ENCODE measurements around the gene ZC3H7A.

Gene ZC3H7A

DNA sequence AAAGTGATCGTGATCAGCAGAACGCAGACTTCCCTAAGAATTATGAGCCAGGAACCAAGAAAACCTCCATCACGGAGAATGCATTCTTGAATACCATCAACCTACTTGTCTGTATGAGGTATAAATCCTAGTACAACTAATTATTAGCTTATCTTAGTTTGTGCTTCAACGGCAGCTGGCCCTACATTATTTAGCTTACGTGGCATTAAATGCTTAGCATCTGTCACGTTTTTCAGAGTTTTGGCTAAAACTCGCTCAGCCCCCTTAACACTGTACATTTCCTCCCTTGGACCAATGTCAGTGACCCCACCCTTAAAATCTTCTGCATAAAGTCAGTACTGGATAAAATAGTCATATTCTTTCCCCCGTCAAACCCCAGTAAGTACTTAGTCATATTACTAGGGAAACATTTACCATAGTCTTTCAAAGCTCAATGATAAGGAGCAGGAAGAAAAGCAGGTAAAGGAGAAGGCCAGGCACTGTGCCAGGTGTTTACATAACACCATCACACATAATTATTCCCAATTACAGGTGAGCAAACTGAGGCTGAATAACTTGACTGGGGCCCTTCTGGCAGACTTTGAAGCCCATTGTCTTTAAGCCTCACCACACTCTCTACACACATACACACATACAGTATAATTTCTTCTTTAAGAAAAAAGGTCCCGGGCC, 37.8 kb downstream of the ZC3H7A start:
- H2BK120ac ChIP-seq (ENCODE audit: low read depth, low read length) = no peak overlapping the region

DNA sequence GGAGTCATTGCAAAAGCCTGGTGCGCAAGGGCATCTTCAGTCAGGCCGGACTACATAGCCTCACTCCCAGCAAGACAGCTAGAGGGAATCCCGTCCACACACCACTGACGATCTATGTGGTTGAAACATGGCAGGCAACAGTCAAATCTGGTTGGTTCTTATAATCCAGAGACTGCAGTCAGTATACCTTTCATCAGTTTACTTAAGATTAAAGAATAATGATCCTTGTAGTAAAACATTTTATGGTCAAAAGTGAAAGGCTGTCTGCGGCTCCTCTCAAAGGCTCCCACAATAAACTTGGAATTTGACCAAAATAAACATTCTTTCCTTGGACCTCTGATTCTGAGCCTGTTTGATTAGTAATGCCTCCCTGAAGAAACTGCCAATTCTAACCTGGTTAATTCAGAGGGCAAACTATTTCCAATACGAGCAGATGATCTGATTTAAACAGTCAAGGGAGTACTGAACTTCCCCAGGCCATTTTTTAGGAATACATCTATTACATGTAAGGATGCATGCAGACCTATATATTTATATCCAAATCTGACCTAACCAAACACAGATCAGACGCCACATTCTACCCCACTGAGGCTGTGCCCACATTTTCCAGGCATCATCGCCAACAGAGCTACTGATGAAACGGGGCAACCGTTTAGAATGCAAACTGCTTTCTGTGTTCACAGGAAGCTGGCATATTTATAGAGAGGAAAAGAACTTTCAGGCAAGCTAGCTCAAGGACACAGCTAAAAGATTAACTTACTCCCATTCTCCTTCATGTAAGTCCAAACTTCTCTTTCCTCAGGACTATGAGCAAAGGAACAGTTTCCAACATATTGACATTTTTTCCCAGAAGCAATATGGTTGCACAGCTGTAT, 39.1 kb downstream of the ZC3H7A start:
- no peak overlapping the region for H2BK5ac ChIP-seq (ENCODE audit: low read length)
- H3K9me3 ChIP-seq (replicated peaks in 1 of 2; ENCODE audit: control insufficient read depth in 2 of 2, insufficient read depth in 1 of 2, low read depth in 1 of 2, low read length in 2 of 2) = no peaks in the 10 kb centered on the region
- peaks cover 36 to 91% of the 10 kb centered on the region in 2 donors for H3K36me3 ChIP-seq (replicated peaks in 1 of 2; ENCODE audit: control insufficient read depth in 2 of 2, insufficient read depth in 2 of 2, low read length in 2 of 2)
- H2BK15ac ChIP-seq (ENCODE audit: low read length) = no peak overlapping the region
- H3K4ac ChIP-seq (ENCODE audit: low read length) = no peak overlapping the region
- H4K91ac ChIP-seq (ENCODE audit: low read depth, low read length, poor library complexity) = no peak overlapping the region
- H3K27me3 ChIP-seq (ENCODE audit: control insufficient read depth in 3 of 3, insufficient read depth in 3 of 3, low read depth in 1 of 3, low read length in 3 of 3) = no peaks in the 10 kb centered on the region
- DNase-seq (ENCODE audit: low spot score) = no peak
- H3K79me1 ChIP-seq (ENCODE audit: low read depth, low read length) = peaks cover 2% of the 10 kb centered on the region
- no peak overlapping the region for H3K23ac ChIP-seq (ENCODE audit: low read depth, low read length, poor library complexity)
- no peak overlapping the region for H3K9ac ChIP-seq (ENCODE audit: low read depth, low read length, poor library complexity)
- H3K18ac ChIP-seq (ENCODE audit: low read length) = no peak overlapping the region
- H3K27ac ChIP-seq (replicated peaks; ENCODE audit: low read length) = no peak overlapping the region
- no peak overlapping the region for H2AK5ac ChIP-seq (ENCODE audit: low read depth, low read length)
- no peaks in the 10 kb centered on the region for H3K4me1 ChIP-seq (ENCODE audit: control insufficient read depth in 2 of 2, insufficient read depth in 1 of 2, low read depth in 1 of 2, low read length in 2 of 2)
- no peak overlapping the region for H4K8ac ChIP-seq (ENCODE audit: low read depth, low read length)
- no peak overlapping the region for H2BK120ac ChIP-seq (ENCODE audit: low read depth, low read length)
- H2BK12ac ChIP-seq (ENCODE audit: low read length) = no peak overlapping the region
- no peak overlapping the region for H2AFZ ChIP-seq (ENCODE audit: low read length)
- no peak overlapping the region for H3K14ac ChIP-seq (ENCODE audit: low read length)
- H3K4me3 ChIP-seq (ENCODE audit: low read length in 2 of 2) = no peak overlapping the region
- H3K4me2 ChIP-seq (ENCODE audit: insufficient read depth, low read length, poor library complexity, severe bottlenecking) = no peak overlapping the region
- no CpG with 5 or more reads among the region's 10 CpGs for WGBS, 2 donors (ENCODE audit: extremely low coverage in 2 of 2, insufficient read length in 2 of 2, insufficient replicate concordance in 1 of 2)

More for the DNA sequence above, 37.8 kb downstream of the ZC3H7A start:
- Histone ChIP-seq H3K23ac (ENCODE audit: low read depth, low read length, poor library complexity) (no peak overlapping the region), H3K14ac (ENCODE audit: low read length) (no peak overlapping the region), H2AFZ (ENCODE audit: low read length) (no peak overlapping the region), H3K36me3 (replicated peaks in 1 of 2; ENCODE audit: control insufficient read depth in 2 of 2, insufficient read depth in 2 of 2, low read length in 2 of 2) (peaks cover 39 to 89% of the 10 kb centered on the region in 2 donors), H3K4ac (ENCODE audit: low read length) (no peak overlapping the region), H4K8ac (ENCODE audit: low read depth, low read length) (no peak overlapping the region), H3K27ac (replicated peaks; ENCODE audit: low read length) (no peak overlapping the region), H3K9me3 (replicated peaks in 1 of 2; ENCODE audit: control insufficient read depth in 2 of 2, insufficient read depth in 1 of 2, low read depth in 1 of 2, low read length in 2 of 2) (no peaks in the 10 kb centered on the region), H3K4me3 (ENCODE audit: low read length in 2 of 2) (no peak overlapping the region), H2BK5ac (ENCODE audit: low read length) (no peak overlapping the region), H4K91ac (ENCODE audit: low read depth, low read length, poor library complexity) (no peak overlapping the region), H3K18ac (ENCODE audit: low read length) (no peak overlapping the region), H3K9ac (ENCODE audit: low read depth, low read length, poor library complexity) (no peak overlapping the region), H2AK5ac (ENCODE audit: low read depth, low read length) (no peak overlapping the region), H3K4me2 (ENCODE audit: insufficient read depth, low read length, poor library complexity, severe bottlenecking) (no peak overlapping the region), H3K4me1 (ENCODE audit: control insufficient read depth in 2 of 2, insufficient read depth in 1 of 2, low read depth in 1 of 2, low read length in 2 of 2) (no peaks in the 10 kb centered on the region), H3K79me1 (ENCODE audit: low read depth, low read length) (no peaks in the 10 kb centered on the region), H2BK12ac (ENCODE audit: low read length) (no peak overlapping the region), H3K27me3 (ENCODE audit: control insufficient read depth in 3 of 3, insufficient read depth in 3 of 3, low read depth in 1 of 3, low read length in 3 of 3) (no peaks in the 10 kb centered on the region), H2BK15ac (ENCODE audit: low read length) (no peak overlapping the region)
- no peak for DNase-seq (ENCODE audit: low spot score)
- no CpG with 5 or more reads among the region's 9 CpGs for WGBS, 2 donors (ENCODE audit: extremely low coverage in 2 of 2, insufficient read length in 2 of 2, insufficient replicate concordance in 1 of 2)

DNA sequence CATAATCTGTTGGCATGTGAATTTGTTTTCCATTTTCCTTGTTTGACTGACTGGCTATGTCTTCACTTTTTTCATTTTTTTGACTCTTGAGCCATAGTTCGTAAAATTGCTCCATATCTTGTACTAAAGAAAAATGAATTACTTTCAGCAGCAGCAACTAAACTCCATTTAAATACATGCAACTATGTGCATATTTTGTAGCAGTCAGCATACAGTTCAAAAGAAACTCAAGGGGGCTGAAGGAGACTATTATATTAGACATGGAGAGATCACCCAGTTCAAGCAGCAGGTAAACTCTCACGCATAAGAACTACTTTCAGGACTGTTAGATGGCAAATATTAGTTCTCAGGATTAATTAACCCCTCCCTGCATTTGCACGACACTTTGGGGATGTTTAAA, 40.8 kb downstream of the ZC3H7A start:
- H2AK5ac ChIP-seq (ENCODE audit: low read depth, low read length) = no peak overlapping the region
- H3K4me1 ChIP-seq (ENCODE audit: control insufficient read depth in 2 of 2, insufficient read depth in 1 of 2, low read depth in 1 of 2, low read length in 2 of 2) = no peaks in the 10 kb centered on the region
- H4K91ac ChIP-seq (ENCODE audit: low read depth, low read length, poor library complexity) = no peak overlapping the region
- no peak overlapping the region for H2BK15ac ChIP-seq (ENCODE audit: low read length)
- no peak overlapping the region for H3K4ac ChIP-seq (ENCODE audit: low read length)
- H3K4me3 ChIP-seq (ENCODE audit: low read length in 2 of 2) = no peak overlapping the region
- H2BK120ac ChIP-seq (ENCODE audit: low read depth, low read length) = no peak overlapping the region
- H3K9me3 ChIP-seq (replicated peaks in 1 of 2; ENCODE audit: control insufficient read depth in 2 of 2, insufficient read depth in 1 of 2, low read depth in 1 of 2, low read length in 2 of 2) = no peaks in the 10 kb centered on the region
- H4K8ac ChIP-seq (ENCODE audit: low read depth, low read length) = no peak overlapping the region
- H2BK12ac ChIP-seq (ENCODE audit: low read length) = no peak overlapping the region
- H3K27me3 ChIP-seq (ENCODE audit: control insufficient read depth in 3 of 3, insufficient read depth in 3 of 3, low read depth in 1 of 3, low read length in 3 of 3) = no peaks in the 10 kb centered on the region
- H3K79me1 ChIP-seq (ENCODE audit: low read depth, low read length) = peaks cover 2% of the 10 kb centered on the region
- H3K9ac ChIP-seq (ENCODE audit: low read depth, low read length, poor library complexity) = no peak overlapping the region
- H3K14ac ChIP-seq (ENCODE audit: low read length) = no peak overlapping the region
- no peak overlapping the region for H3K23ac ChIP-seq (ENCODE audit: low read depth, low read length, poor library complexity)
- peaks cover 40 to 91% of the 10 kb centered on the region in 2 donors for H3K36me3 ChIP-seq (replicated peaks in 1 of 2; ENCODE audit: control insufficient read depth in 2 of 2, insufficient read depth in 2 of 2, low read length in 2 of 2)
- no peak overlapping the region for H2BK5ac ChIP-seq (ENCODE audit: low read length)
- no peak overlapping the region for H3K27ac ChIP-seq (replicated peaks; ENCODE audit: low read length)
- DNase-seq (ENCODE audit: low spot score) = no peak
- H3K18ac ChIP-seq (ENCODE audit: low read length) = no peak overlapping the region
- no peak overlapping the region for H3K4me2 ChIP-seq (ENCODE audit: insufficient read depth, low read length, poor library complexity, severe bottlenecking)
- H2AFZ ChIP-seq (ENCODE audit: low read length) = no peak overlapping the region
- WGBS, 2 donors (ENCODE audit: extremely low coverage in 2 of 2, insufficient read length in 2 of 2, insufficient replicate concordance in 1 of 2) = no CpG with 5 or more reads among the region's 3 CpGs

DNA sequence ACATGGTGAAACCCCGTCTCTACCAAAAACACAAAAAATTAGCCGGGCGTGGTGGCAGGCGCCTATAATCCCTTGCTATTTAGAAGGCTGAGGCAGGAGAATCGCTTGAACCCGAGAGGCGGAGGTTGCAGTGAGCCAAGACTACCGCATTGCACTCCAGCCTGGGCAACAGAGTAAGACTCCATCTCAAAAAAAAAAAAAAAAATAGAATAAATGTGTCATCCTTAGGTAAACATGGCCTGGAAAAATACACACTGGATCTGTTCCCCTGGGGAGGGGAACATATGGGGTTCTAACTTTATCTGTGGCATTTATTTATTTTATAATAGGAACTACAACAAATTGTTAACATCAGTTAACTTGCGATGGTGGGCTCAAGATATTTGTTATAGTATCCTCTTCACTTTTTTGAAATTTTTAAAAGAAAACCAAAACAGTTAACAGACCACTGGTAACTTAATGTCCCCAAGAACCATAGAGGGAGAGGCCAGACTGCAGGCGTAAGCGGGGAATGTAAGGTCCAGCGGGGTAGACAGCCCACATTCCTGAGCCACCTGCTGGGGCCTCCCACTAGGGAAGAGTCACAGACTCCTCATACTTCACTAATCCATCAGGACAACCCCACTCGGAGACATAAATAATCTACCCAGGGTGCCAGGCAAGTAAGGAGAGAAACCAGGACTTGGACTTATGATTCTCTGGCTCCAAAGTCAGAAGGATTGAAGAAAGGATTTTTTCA, 41.9 kb downstream of the ZC3H7A start:
- Histone ChIP-seq H2AK5ac (ENCODE audit: low read depth, low read length) (no peak overlapping the region), H2BK12ac (ENCODE audit: low read length) (no peak overlapping the region), H2BK15ac (ENCODE audit: low read length) (no peak overlapping the region), H4K91ac (ENCODE audit: low read depth, low read length, poor library complexity) (no peak overlapping the region), H4K8ac (ENCODE audit: low read depth, low read length) (no peak overlapping the region), H2BK120ac (ENCODE audit: low read depth, low read length) (no peak overlapping the region), H3K27me3 (ENCODE audit: control insufficient read depth in 3 of 3, insufficient read depth in 3 of 3, low read depth in 1 of 3, low read length in 3 of 3) (no peaks in the 10 kb centered on the region), H3K27ac (replicated peaks; ENCODE audit: low read length) (no peak overlapping the region), H3K18ac (ENCODE audit: low read length) (no peak overlapping the region), H3K79me1 (ENCODE audit: low read depth, low read length) (peaks cover 2% of the 10 kb centered on the region), H3K23ac (ENCODE audit: low read depth, low read length, poor library complexity) (no peak overlapping the region), H3K4me3 (ENCODE audit: low read length in 2 of 2) (no peak overlapping the region), H3K4ac (ENCODE audit: low read length) (no peak overlapping the region), H2AFZ (ENCODE audit: low read length) (no peak overlapping the region), H3K9me3 (replicated peaks in 1 of 2; ENCODE audit: control insufficient read depth in 2 of 2, insufficient read depth in 1 of 2, low read depth in 1 of 2, low read length in 2 of 2) (no peaks in the 10 kb centered on the region), H3K36me3 (replicated peaks in 1 of 2; ENCODE audit: control insufficient read depth in 2 of 2, insufficient read depth in 2 of 2, low read length in 2 of 2) (peaks cover 41 to 91% of the 10 kb centered on the region in 2 donors), H3K4me2 (ENCODE audit: insufficient read depth, low read length, poor library complexity, severe bottlenecking) (no peak overlapping the region), H3K4me1 (ENCODE audit: control insufficient read depth in 2 of 2, insufficient read depth in 1 of 2, low read depth in 1 of 2, low read length in 2 of 2) (no peaks in the 10 kb centered on the region), H2BK5ac (ENCODE audit: low read length) (no peak overlapping the region), H3K9ac (ENCODE audit: low read depth, low read length, poor library complexity) (no peak overlapping the region), H3K14ac (ENCODE audit: low read length) (no peak overlapping the region)
- DNase-seq (ENCODE audit: low spot score) = no peak
- no CpG with 5 or more reads among the region's 13 CpGs for WGBS, 2 donors (ENCODE audit: extremely low coverage in 2 of 2, insufficient read length in 2 of 2, insufficient replicate concordance in 1 of 2)
